ENCODE measurements around the gene MAGED2.
"Not testable (repeated sequence)": the region's sequence is repeated elsewhere in the genome, so short reads cannot be mapped to it uniquely, and the experiment has no call there.

Gene MAGED2

GRCh38 chrX:54817220-54817820, 9.8 kb downstream of the MAGED2 start:
- intact Hi-C loops (cut with DNase I): no loop called here
- DNase-seq: no peak

GRCh38 chrX:54818221-54818620, 10.7 kb downstream of the MAGED2 start:
- intact Hi-C loops (cut with DNase I): no loop called here
- DNase-seq: no peak

- DNase-seq: no peak
- intact Hi-C loops (cut with DNase I): no loop called here
Measured at GRCh38 chrX:54819201-54819600, 11.7 kb downstream of the MAGED2 start.

GRCh38 chrX:54820737-54821136, 13.2 kb downstream of the MAGED2 start:
- intact Hi-C loops (cut with DNase I): no loop called here
- peak in 1 of 10 donors; percentile 79 for DNase-seq

GRCh38 chrX:54821310-54821709, 13.8 kb downstream of the MAGED2 start:
- intact Hi-C loops (cut with DNase I): no loop called here
- DNase-seq: no peak

GRCh38 chrX:54824195-54824594, 16.6 kb downstream of the MAGED2 start:
- DNase-seq: peak in 1 of 10 donors; percentile 64
- intact Hi-C loops (cut with DNase I): no loop called here

GRCh38 chrX:54824722-54825121, 17.2 kb downstream of the MAGED2 start:
- intact Hi-C loops (cut with DNase I): no loop called here
- DNase-seq: no peak

- intact Hi-C loops (cut with DNase I): no loop called here
- DNase-seq: no peak
Measured at GRCh38 chrX:54825716-54826438, 18.3 kb downstream of the MAGED2 start.

GRCh38 chrX:54826598-54826997, 19.1 kb downstream of the MAGED2 start:
- no peak for DNase-seq
- intact Hi-C loops (cut with DNase I): no loop called here

GRCh38 chrX:54838583-54838982, 31.0 kb downstream of the MAGED2 start:
- no peak for DNase-seq

GRCh38 chrX:54841184-54841874, 33.8 kb downstream of the MAGED2 start:
- DNase-seq; intact Hi-C loops (cut with DNase I): not testable (repeated sequence)

More at GRCh38 chrX:54838583-54838982, 31.0 kb downstream of the MAGED2 start:
- intact Hi-C loops (cut with DNase I): no loop called here

GRCh38 chrX:54842607-54843006, 35.1 kb downstream of the MAGED2 start:
- no peak for DNase-seq
- intact Hi-C loops (cut with DNase I): no loop called here

- no peak for DNase-seq
- intact Hi-C loops (cut with DNase I): no loop called here
Measured at GRCh38 chrX:54843050-54843449, 35.5 kb downstream of the MAGED2 start.

GRCh38 chrX:54847700-54848099, 40.2 kb downstream of the MAGED2 start:
- DNase-seq; intact Hi-C loops (cut with DNase I): not testable (repeated sequence)

GRCh38 chrX:54865208-54865607, 57.7 kb downstream of the MAGED2 start:
- DNase-seq: no peak
- intact Hi-C loops (cut with DNase I): no loop called here

Data from posterior cingulate gyrus (tissue), 11 donors.